ENCODE data around the gene CRBN.
A peak's percentile ranks its signal among the peaks of the same experiment; 100 is the strongest.

Gene CRBN

DNA sequence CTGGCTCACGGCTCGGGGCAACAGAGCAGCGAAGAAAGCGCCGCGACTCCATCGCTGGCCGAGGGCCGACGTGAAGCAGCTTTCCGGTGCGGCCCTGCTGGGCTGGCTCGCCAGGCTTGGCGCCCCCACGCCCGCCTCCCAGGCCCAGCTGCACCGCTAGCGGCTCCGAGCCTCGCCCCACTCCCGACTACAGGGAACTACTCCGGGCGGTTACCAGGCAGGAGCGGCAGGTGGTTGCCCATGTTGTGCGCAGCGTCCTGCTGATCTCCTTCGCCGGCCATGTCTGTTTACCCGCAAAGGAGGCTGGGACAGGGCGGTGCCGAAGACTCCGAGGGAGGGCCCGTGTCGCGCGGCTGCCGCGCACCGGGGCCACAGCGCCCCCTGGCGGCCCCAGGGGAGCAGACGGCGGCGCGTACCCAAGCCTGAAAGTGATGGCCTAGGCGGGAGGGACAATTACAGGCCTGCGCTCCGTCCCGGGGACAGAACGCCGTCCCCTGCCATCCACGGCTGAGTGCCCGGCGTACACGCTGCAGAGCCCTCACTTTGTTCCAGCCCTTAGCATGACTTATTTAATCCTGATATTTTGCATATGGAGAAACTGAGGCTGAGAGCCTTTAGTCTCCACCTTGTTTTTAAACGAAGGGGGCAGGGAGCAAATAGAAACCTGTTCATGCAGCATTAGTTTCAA is at the start of gene CRBN:
Gene CRBN, minus strand, starts transcription at position 285 of the 688 bp plus-strand sequence. Its CDS starts 4 bp downstream, at position 281.
- peak; percentile 92 for DNase-seq (ENCODE audit: low spot score)

DNA sequence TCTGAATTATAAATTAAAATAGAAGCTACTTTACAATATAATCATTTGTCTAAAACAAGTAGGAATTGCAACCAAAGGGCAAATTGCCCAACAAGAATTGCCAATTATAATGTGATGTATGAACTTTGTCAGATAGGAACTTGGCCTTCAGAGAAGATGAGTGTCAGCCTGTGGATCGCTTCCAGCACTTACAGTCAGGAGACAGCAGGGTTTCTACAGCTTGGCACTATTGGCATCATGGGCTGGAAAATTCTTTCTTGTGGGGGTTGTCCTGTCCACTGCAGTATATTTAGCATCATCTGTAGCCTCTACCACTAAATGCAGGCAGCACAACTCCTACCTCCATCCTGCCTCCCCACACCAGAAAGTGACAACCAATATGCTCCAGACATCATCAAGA is 48.1 kb upstream of the CRBN start:
- no peak for DNase-seq (ENCODE audit: low spot score)

DNA sequence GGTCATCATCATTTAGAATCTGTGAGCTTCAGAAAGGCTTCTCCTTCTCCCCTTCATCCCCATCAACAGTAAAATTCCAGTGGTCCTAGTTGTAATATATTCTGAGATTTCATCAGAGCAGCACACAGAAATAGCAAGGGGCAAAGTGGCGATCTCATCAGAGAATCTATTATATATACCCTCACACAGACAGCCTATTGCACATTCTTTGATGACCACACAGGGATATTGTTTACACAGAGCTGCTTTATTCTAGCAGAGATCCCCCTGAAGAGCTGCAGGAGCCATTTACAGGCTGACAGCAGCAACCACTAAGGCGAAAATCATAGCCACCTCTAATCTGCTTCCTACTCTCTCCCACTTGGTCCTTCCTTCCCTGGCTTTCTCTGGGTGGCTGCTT is 42.0 kb upstream of the CRBN start:
- DNase-seq (ENCODE audit: low spot score): no peak

DNA sequence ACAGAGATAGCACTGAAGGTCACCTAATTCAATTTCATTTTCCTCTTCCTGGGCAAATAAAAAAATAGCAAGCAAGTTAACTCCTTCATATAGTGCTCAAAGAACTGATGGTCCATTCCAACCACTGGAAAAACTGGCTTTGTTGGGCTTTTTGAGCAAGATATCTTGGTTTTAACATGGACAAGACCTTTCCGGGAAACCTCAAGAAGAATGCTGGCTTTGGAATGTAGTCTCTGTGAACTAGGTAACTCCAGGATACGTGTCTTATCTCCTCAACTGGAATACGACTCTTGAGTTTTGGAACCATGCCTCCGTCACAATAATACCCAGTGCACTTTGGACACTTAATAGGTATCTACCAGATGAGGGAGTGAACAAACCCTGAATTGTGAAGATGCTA is 36.9 kb upstream of the CRBN start:
- DNase-seq (ENCODE audit: low spot score): no peak

DNA sequence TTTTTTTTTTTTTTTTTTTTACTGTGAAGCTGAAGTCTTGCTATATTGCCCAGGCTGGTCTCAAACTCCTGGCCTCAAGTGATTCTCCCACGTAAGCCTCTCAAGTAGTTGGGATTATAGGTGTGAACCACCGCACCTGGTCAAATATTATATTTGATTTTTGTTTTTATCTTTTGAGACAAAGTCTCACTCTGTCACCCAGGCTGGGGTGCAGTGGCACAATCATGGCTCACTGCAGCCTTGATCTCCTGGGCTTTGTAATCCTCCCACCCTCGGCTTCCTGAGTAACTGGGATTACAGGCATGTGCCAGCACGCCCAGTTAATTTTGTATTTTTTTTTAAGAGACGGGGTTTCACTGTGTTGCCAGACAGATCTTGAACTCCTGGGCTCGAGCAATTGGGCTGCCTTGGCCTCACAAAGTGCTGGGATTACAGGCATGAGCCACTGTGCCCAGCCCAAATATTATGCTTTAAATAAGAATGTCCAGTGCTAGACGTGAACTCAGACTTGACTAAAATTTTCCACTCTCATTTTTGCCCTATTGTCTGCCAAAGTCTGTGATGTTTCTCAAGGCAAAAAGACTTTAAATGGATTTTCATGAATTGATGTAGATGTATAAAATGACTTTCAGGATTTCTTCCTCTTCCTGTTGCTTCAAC is 33.4 kb upstream of the CRBN start:
- no peak for DNase-seq (ENCODE audit: low spot score)

DNA sequence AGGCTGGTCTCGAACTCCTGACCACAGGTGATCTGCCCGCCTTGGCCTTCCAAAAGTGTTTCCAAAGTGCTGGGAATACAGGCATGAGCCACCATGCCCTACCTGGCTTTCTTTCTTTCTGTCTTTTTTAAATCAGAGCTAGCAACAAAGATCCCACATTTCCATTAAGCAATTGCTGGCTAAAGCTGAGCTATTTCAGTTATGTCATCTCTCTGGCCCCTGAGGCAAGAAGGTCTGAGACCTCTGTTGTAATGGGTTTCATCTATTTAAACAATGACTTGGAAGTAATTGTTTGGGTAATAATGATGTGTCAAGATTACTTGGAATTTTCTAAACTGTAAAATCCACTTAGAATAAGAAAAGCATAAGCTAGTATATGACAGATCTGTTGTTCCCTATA is 30.2 kb upstream of the CRBN start:
- no peak for DNase-seq (ENCODE audit: low spot score)

DNA sequence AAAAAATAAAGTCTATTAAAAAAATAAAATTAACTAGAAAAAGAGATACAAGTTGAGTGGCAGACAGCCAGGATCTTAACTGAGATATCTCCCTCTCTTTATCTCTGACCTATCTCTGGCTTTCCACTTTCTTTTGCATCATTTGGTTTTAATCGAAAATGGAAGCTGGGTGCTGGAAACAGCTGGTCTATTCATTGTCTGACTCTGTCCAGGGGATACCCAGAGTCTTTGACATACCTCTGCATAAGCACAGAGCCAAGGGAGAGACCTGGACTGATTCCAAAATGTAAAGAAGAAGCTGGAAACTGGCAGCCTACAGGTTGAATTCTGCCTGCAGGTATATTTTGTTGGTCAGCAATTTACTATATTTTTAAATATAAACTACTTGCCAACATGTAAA is 29.6 kb upstream of the CRBN start:
- no peak for DNase-seq (ENCODE audit: low spot score)

DNA sequence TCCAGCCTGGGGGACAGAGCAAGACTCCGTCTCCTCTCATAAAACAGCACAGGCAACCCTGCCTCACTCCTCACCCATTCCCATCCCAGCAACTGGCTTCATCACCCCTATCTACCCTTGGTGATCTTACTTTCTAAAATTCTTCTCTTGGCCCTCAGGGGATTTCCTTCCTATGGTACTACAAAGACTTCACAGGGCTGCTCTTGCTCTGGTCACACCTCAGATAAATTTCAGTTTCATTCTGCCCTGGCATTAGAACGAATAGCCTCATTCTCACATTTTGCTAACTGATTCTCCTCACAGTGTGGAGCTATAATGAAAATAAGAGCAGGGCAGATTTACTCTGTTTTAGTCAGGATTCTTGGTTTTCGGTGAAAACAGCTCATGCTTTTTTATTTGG is 22.1 kb upstream of the CRBN start:
- DNase-seq (ENCODE audit: low spot score): no peak

DNA sequence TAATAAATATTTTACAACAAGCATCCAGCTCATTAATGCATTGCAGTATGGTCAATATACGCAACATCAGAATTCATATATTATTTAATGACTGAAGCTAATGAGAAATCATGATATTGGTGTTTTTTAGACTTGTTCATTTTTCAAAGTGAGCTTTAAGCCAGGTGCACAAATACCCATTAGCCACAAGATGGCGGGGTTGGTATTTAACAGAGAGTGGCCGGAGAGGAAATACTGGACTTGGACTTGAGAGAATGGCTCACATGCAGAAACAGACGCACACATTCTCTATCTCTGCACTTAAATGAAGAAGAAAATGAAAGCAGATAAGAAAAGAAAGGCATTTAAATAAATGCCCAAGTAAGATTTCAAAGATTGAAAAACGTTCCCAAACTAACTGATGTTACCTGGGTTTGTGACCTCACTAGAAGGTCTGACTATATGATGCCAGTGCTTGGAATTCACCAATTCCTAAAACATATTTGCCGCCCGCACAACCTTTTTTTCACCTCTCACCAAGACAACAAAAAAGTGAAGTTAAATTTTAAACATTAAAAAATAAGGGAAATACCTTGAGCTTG is 21.2 kb upstream of the CRBN start:
- peak; percentile 61 for DNase-seq (ENCODE audit: low spot score)

DNA sequence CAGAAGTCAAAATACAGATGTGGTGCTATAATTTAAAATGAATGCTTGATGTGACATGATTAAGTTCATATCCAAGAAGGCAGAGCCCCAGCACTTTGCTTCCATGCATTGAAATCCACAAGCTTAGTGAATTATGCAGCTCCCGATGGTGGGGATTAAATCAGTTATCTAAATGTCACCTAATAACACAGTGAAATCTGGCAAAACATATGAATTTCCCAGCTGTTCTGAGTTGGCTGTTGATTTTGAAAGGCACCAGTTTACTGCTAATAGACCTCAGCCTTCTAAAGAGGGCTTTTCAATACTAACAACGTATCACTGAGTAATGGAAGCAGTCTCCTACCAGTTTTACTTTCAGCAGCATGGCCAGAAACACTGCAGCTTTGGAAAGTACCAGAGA is 19.8 kb upstream of the CRBN start:
- no peak for DNase-seq (ENCODE audit: low spot score)

DNA sequence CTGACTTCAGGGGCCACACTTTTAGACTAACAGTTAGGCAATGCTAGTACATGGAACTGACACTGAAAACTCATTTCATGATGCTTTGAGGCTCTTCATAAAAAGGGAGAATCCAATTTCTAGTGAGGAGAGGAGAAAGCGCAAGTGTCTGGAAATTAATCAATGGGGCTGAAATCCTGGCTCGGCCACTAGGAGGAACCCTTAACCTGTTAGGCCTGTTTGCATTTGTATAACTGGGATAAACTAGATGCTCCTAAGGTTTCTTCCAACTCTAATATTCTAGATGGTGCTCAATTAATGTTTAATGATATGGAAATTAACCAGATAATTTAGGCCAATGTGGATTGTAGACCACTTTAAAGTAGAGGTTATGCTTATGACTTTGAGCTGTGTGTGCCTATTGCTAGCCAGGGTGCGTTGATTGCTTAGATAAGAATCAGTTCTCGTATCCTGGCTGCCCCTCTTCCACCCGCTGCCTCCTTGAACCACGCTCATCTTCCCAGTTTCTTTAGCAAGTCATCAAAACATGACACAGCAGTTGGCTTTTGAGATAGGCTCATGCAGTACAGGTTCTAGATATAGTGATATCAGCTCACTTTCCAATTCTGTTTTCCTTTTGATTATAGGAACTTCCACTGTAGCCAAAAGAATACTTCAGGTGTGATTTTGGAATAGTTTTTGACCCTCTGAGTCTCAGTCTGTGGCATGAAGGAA is 16.8 kb upstream of the CRBN start:
- DNase-seq (ENCODE audit: low spot score): peak; percentile 20

DNA sequence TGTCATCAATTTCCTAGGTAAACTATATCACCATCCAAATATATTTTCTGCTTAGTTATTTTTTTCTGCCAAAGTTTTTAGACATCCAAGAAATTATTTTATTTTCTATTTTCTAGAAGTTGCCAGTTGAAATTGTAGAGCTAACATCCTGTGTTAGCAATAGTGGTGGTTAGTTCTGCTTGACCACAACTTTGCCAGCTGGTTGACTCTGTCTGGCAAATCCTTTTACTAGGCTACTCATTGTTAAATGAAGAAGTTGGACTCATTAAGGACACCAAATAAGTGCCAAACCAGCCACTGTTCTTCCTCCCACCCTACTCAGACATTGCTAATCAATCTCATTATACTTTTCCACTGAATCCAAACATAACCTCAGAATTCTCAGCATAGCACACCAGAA is 15.4 kb upstream of the CRBN start:
- DNase-seq (ENCODE audit: low spot score): no peak

DNA sequence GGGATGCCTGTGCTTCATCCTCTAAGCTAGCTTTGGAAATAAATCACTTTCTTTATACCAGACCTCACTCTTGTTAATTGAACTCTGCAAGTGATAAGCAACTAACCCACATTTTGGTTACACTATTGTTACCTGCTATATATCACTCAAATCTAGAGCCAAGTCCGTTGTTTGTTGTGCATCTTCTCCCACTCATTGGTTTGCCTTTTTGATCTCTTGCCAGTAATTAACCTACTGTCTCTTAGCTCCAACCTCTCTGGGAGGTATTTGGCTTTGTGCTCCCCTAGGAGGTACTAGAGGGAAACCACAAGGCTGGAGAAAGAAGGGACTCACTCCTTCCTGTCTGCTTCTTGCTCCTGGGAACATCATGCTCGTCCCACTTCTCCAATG is 12.8 kb upstream of the CRBN start:
- DNase-seq (ENCODE audit: low spot score): no peak

DNA sequence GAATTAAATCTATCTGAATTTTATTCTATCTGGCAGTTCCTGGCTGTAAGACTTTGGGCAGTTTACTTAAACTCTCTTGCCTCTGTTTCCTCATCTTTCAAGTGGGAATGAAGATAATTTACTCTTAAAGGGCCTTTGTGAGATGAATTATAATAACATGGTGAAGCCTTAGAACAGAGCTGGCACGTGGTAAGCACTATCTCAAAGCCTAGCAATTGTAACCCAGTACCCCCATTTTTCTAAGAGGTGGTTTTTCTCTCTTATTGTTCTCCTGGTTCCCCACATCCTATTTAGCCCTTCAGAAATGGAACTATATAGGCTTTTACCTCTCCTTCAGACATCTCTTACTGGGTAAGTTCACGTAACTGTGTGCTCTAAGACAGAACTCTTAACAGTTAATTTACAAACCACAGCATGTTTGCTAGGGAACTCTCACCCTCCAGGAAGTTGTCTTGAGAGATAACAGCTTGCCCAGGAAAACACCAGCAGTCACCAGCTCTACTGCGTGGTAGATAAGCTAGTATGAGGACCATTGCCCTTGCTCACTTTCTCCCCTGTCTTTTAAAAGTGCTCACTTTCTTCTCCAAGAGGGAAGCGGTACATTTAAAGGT is 12.3 kb upstream of the CRBN start:
- DNase-seq (ENCODE audit: low spot score): no peak

DNA sequence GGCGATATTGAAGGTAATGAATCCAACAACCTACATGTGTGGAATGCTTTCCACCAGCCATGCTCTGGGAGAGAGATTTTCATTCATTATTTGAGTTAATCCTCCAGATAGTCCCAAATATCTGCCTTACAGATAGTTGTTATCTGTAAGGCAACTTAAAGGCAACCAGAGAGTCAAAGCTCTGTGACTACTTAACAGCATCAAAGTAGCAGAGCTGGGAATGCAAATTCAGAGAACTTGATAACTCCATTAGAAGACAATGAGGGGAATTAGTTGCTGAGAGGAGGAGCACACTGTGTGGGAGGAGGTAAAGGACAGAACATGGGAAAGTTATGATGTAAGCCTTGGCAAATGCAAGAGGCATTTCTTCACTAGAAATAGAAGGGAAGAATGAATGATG is 10.5 kb upstream of the CRBN start:
- no peak for DNase-seq (ENCODE audit: low spot score)

DNA sequence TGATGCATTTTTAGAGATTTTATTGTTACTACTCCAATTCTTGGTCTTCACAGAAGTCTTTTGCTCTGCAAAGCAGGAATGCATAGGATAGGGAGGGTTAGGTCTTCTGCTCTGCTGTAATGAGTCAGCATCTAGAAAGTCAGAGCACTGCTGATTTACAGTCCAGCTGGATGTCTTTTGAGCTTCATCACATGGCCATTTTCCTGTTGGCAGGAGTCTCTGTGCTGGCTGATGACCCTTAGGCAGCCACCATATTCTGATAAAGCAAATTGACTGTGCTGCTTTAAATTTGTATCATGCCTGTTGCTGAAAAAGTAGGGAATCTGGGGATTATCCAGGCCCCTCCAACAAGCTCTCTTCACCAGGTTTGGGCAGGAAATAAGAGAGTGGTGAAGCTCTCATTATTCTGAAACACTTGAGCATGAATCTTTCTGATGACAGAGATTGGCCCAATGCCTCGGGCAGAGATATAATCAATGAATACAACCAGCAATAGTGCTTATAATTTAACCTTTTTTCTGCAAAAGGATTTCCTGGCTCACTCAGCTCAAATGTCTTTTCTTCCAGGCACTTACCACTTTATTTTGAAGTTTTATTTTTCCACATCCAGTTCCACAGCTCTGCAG is 9.7 kb upstream of the CRBN start:
- DNase-seq (ENCODE audit: low spot score): no peak

DNA sequence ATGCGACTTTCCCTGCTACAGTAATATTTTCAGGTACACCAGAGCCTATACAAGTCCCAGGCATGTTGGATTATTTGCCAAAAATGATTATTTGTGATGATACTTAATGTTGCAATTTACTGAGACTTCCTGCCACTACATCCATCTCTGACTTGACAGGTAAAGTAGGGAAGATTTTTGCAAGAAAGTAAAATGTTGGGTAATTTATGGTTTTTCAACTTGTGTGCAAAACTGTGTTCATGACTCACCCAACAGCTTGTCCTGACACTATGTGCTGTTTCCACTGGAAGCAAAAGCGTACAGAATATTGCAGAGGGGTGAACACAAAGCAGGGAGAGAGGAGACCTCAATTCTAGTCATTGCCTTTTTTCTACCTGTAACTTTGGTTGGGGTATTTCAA is 5.4 kb upstream of the CRBN start:
- no peak for DNase-seq (ENCODE audit: low spot score)

DNA sequence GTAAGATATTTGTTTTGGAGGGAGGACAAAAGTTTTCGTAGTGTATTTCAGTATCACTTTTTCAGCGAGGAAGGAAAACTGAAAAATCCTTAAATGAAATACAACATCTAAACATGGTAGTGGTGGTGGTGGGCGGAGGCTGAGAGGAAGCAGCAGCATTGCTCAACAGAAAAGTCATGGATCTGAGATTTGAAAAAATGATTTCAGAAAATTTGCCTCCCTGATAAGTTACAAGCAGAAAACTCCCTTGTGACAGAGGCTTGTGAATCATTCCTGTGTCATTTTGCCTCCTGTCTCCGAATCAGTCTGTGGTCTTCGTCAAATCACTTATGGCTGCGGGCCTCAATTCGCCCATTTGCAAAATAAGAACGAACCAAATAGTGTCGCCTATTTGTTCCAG is 965 bp upstream of the CRBN start:
- DNase-seq (ENCODE audit: low spot score): no peak

DNA sequence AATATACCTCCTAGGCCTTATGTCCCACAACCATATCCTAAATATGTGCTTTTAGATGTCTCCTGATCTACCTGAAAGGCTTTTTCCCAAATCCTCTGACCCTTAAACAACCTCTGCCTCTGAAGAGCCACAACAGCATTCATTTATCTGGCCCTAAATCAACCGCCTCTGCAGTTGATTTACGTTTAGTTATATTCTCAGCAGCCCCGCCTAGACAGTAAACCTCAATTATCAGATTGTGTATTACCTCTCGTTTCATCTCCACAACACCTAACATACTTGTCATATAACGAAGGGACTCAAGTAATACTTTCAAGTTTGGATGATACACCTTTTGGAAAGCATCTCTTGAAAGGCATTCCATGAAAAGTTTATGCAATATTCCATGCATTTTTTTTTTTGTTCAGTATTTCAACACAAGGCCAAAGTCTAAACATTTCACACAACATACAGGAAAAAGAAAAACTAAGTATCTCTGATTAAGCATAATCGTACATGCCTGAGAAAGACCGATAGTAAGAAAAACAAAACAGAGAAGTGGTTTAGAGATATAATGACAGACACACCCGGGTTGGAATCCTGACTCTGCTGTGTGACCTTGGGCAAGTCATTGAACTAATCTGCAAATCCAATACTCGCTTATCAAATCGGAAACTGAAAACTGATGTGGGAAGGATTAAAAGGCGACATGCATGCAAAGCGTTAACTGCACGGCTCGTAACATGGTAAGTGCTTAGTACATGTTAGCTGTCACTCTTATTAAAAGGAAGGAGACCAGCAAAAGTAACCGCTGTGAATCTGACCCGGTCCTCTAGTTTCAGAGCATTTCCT is 778 bp downstream of the CRBN start:
- DNase-seq (ENCODE audit: low spot score): no peak

DNA sequence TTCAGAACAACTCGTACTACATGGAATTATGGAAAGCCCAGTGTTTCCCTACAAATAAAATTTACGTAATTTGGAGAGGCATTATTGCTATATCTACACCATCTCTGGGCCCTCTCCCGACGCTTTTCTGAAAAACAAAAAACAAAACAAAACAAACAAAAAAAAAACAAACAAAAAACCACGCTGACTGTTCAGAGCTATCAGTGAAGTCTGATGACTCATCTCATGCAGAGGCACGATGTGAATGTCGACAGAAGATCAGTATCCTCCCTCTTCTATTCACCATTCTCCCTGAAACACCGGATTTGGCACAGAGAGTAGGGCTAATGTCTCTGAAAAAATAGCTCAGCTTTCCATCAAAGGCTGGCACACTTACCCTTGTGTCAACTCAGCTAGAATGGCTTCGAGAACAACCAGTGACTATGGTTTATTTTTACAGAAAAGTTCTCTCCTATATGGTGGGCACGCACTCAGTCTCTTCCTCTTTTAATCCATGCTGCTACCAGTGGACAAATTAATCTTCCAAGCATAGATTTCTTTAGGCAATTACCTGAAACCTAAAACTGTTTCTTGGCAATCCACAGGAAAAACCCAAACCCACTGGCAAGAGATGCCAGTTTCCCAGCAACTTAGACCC is 1.5 kb downstream of the CRBN start:
- no peak for DNase-seq (ENCODE audit: low spot score)

DNA sequence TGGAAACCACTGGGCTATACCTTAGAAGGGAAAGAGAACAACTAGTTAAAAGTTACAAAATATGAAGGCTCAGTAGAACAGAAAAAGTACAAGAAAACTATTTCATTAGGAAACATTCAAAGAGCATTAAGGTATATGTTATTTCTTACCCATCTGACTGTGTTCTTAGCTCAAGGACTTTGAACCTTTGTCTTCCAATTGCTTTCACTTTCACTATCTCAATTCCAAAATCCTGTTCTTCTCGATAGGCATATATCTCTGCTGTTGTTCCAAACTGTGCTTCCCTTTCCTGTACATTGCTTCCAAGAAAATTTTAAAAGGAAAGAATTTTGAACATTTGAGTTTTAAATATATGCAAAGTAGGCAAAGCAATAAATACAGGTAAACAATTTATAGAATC is 6.9 kb downstream of the CRBN start:
- no peak for DNase-seq (ENCODE audit: low spot score)

Data from NAMALWA (cell line).